RWPE1 (cell line): ENCODE results near the gene ACTR3C.

Experiments
- CTCF ChIA-PET: fragments of 350-600 bp; sonication (Branson Sonifier 250); formaldehyde crosslinking; extraction: SDS; loops from one replicate; lab custom pipeline; 2021; lab: Yijun Ruan, JAX
- POLR2A ChIA-PET: fragments of 400-600 bp; formaldehyde crosslinking; extraction: SDS; loops from one replicate; lab custom pipeline; 2020; ENCODE audit warnings: antibody characterized with exemption; ENCODE audit not compliant: low non-redundant PET; lab: Yijun Ruan, JAX
- DNase-seq: peaks from one replicate; pipeline ENCODE4 v3.0.0; 2012; ENCODE audit warnings: low spot score
- H3K27ac ChIP-seq: fragments of 450-650 bp; 2 replicates; pipeline ENCODE4 v1.5.1; 2017
- TF ChIP-seq, protein P1 (sequence below): fragments of 450-650 bp; conservative IDR thresholded peaks from 2 replicates; pipeline ENCODE4 v1.5.1; 2017; ENCODE audit warnings: low read depth, mild to moderate bottlenecking

Gene ACTR3C

DNA sequence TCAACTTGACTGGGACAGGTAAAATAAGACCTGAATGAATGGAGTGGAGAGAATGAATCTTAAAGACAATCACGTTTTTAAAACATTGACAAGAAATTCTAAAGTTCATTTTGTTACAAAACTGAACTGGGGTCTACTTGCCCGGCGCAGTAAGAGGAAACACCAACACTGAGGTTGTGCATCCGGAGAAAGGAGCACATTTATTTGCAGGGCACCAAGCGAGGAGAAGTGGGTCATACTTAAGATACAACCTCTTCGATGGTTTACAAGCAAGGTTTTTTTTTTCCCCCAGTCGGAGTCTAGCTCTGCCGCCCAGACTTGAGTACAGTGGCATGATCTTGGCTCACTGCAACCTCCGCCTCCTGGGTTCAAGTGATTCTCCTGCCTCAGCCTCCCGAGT is 41.8 kb upstream of the ACTR3C start:
- ChIA-PET POLR2A (interaction anchor here (0.7 kb wide), 1 partner anchor 512 kb away, joined by 3 read pairs; no protein-coding TSS in a partner anchor), CTCF (no interaction called here)
- no peak for DNase-seq
- no peak overlapping the region for H3K27ac ChIP-seq
- TF ChIP-seq, protein P1, sequence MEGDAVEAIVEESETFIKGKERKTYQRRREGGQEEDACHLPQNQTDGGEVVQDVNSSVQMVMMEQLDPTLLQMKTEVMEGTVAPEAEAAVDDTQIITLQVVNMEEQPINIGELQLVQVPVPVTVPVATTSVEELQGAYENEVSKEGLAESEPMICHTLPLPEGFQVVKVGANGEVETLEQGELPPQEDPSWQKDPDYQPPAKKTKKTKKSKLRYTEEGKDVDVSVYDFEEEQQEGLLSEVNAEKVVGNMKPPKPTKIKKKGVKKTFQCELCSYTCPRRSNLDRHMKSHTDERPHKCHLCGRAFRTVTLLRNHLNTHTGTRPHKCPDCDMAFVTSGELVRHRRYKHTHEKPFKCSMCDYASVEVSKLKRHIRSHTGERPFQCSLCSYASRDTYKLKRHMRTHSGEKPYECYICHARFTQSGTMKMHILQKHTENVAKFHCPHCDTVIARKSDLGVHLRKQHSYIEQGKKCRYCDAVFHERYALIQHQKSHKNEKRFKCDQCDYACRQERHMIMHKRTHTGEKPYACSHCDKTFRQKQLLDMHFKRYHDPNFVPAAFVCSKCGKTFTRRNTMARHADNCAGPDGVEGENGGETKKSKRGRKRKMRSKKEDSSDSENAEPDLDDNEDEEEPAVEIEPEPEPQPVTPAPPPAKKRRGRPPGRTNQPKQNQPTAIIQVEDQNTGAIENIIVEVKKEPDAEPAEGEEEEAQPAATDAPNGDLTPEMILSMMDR = no peak

DNA sequence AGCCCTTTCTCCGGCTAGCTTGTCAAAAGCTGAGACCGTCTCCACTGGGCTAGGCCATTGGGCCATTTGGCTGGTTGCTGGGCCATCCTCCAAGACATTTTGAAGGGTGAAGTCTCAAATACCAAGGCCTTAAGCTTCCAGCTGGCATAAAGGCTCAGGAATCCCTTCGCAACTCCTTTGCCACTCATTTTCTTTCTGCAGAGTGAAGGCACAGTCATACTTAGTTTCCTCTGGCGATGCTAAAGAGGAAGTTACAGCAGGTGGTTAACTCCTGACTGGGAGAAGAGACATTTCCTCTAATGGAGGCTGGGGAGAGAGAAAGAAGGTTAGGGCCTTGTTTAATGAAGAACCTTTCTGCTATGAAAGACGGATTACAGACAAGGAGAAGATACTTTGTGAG is 40.5 kb upstream of the ACTR3C start:
- CTCF ChIA-PET = no interaction called here
- no peak for DNase-seq
- no peak overlapping the region for H3K27ac ChIP-seq
- TF ChIP-seq, protein P1 = no peak
- POLR2A ChIA-PET = no interaction called here

DNA sequence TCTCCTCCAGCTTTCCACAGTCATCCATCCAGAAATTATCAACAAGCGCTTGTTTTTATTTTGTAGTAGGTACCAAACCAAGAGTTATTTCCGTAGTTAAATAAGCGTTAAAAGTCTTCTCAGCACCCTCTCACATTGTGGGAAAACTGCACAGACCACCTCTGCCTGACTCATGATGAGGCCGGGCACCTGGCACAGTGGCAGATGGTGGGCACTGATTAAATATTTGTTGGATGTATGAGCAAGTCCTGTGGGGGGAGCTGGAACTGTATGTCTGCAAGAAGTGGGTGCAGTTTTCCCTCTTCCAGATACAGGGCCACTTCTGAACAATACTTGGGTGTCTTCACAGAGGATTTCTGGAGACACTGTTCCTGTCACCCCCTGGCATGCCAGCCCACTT is 40.0 kb upstream of the ACTR3C start:
- no peak overlapping the region for H3K27ac ChIP-seq
- POLR2A ChIA-PET = no interaction called here
- TF ChIP-seq, protein P1 = no peak
- no peak for DNase-seq
- CTCF ChIA-PET = no interaction called here

DNA sequence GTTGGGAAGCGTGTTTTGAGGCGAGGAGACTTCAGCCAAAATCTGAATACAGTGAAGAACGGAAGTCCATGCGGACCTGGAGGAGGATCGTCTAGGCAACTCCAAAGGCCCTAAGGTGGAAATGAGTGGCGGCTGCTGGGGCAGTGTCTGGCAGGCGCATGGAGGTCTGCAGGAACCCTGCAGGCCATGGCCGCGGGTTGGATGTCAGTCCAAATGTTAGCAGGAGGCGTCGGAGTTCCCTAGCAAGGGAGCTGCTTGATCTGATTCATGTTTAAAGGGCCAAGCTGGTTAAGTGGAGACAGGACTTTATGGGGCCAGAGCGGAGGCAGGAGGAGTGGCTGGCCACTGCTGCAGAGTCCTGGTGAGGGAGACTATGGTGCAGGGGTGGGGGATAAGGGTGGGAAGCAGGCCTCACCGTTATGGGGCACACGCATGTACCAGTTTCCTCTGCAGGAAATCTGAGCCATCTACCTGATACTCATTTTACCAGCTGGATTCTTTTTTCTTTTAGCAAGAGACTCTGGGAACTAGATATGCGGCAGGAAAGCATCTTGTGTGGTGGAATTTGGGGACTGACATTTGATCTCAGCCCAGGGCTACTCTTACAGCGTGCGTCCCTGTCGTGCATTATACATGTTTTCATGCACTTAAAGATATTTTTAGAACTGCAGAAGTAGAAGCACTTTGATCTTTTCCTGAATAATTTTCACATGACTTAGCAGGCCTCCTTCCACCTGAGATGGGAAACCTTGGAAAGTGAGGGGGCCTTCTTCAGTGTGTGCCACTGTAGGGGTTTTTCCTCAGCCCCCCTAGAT is 38.7 kb upstream of the ACTR3C start:
- TF ChIP-seq, protein P1 = no peak
- POLR2A ChIA-PET = no interaction called here
- CTCF ChIA-PET = interaction anchor here (0.5 kb wide), 1 partner anchor 112 kb away, joined by 3 read pairs; no protein-coding TSS in a partner anchor
- no peak overlapping the region for H3K27ac ChIP-seq
- no peak for DNase-seq

DNA sequence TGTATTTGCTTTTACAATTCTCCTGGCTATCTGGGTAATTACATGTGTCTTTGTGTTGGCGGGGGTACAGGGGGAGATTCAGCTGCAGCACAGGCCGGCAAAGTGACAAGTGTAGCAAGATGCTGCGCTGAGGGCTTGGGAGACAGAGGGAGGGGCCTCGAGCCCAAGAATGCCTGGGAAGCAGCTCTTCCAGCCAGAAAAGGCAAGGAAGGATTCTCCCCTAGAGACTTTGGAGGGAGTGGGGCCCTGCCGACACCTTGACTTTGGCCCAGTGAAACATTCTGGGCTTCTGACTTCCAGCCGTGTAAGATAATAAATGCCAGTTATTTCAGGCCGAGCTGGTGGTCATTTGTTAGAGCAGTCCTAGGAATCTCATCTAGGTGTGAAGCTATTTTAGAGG is 38.1 kb upstream of the ACTR3C start:
- POLR2A ChIA-PET = no interaction called here
- TF ChIP-seq, protein P1 = no peak
- CTCF ChIA-PET = no interaction called here
- no peak overlapping the region for H3K27ac ChIP-seq
- DNase-seq = no peak

DNA sequence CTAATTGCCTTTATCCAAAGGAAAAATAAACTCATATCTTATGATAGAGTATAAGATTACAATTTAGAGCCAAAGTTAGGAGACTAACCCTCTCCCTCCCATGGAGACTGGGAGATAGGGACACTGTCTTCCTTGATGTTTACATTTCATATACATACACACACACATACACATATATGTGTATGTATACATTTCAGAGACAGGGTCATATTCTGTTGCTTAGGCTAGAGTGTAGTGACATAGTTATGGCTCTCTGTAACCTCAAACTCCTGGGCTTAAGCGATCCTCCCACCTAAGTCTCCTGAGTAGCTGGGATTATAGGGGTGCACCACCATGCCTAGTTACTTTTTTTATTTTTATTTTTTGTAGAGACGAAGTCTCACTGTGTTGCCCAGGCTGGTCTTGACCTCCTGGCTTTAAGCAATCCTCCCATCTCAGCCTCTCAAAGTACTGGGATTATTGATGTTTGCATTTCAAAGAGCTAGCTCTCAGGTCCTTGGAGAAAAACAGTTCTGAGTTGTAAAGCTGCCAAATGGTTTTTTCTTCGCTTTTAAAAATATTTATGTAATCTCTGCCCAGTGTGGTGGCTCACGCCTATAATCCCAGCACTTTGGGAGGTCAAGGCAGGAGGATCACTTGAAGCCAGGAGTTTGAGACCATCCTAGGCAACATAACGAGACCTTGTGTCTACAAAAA is 37.2 kb upstream of the ACTR3C start:
- TF ChIP-seq, protein P1 = no peak
- ChIA-PET CTCF (no interaction called here), POLR2A (no interaction called here)

More for the DNA sequence above, 37.2 kb upstream of the ACTR3C start:
- no peak for DNase-seq
- H3K27ac ChIP-seq = no peak overlapping the region
